ENCODE measurements around the gene OR1D5.
A peak's percentile ranks its signal among the peaks of the same experiment; 100 is the strongest.

OR1D5 gene

GRCh38 chr17:3024346-3024745 is 39.1 kb downstream of the OR1D5 start:
- DNase-seq (ENCODE audit: low read depth), result no peak
- TF ChIP-seq CTCF (IDR thresholded peaks at IDR 0.05; ENCODE audit: insufficient read depth, low read depth, low read length, missing control alignments), result no peak
- no peak overlapping the region for H3K4me3 ChIP-seq (ENCODE audit: low read length)

- H3K4me3 ChIP-seq (ENCODE audit: low read length), result no peak overlapping the region
- DNase-seq (ENCODE audit: low read depth), result no peak
- TF ChIP-seq CTCF (IDR thresholded peaks at IDR 0.05; ENCODE audit: insufficient read depth, low read depth, low read length, missing control alignments), result no peak
Observed at GRCh38 chr17:3022197-3022596, 41.2 kb downstream of the OR1D5 start.

- no peak for TF ChIP-seq CTCF (IDR thresholded peaks at IDR 0.05; ENCODE audit: insufficient read depth, low read depth, low read length, missing control alignments)
- no peak for DNase-seq (ENCODE audit: low read depth)
- no peak overlapping the region for H3K4me3 ChIP-seq (ENCODE audit: low read length)
Observed at GRCh38 chr17:3020381-3020780, 43.0 kb downstream of the OR1D5 start.

- no peak for DNase-seq (ENCODE audit: low read depth)
- no peak for TF ChIP-seq CTCF (IDR thresholded peaks at IDR 0.05; ENCODE audit: insufficient read depth, low read depth, low read length, missing control alignments)
Observed at GRCh38 chr17:3019761-3020160, 43.6 kb downstream of the OR1D5 start.

GRCh38 chr17:3017936-3018335 is 45.5 kb downstream of the OR1D5 start:
- no peak for DNase-seq (ENCODE audit: low read depth)
- H3K4me3 ChIP-seq (ENCODE audit: low read length), result no peak overlapping the region
- no peak for TF ChIP-seq CTCF (IDR thresholded peaks at IDR 0.05; ENCODE audit: insufficient read depth, low read depth, low read length, missing control alignments)

More at GRCh38 chr17:3019761-3020160, 43.6 kb downstream of the OR1D5 start:
- no peak overlapping the region for H3K4me3 ChIP-seq (ENCODE audit: low read length)

- TF ChIP-seq CTCF (IDR thresholded peaks at IDR 0.05; ENCODE audit: insufficient read depth, low read depth, low read length, missing control alignments), result no peak
- peak; percentile 33 for DNase-seq (ENCODE audit: low read depth)
- H3K4me3 ChIP-seq (ENCODE audit: low read length), result no peak overlapping the region
Observed at GRCh38 chr17:3015890-3016289, 47.5 kb downstream of the OR1D5 start.

DNA sequence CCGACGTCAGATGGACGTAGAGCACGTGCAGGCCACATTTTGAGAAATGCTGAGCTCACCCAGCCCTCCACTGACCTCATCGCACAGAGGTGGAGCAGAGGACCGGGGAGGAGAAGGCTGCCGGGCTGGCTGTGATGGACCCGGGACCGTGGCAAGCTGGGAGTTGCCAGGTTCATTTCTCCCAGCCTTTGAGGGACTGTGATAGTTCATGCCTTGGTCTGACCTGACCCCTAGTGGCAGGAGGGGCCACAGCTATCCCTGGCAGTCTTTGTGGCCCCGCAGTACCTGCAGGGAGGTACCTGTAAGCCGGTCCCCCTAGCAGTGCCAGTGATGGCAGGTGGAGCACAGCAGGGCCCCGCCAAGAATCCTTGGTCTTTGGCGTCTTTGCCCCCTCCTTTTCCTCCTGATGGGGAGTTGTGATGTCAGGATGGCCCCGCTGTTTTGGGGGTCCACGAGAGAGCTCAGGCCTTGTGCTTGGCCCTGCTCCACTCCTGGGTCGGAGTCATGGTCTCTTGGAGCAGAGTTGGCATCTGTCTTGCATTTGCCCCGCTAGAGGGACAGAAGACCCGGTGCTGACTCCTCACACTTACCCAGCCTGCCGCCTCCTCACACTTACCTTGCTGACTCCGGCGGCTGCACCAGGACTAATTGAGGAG is 50.4 kb downstream of the OR1D5 start:
- peak; percentile 59 for DNase-seq (ENCODE audit: low read depth)
- peak; percentile 68 for TF ChIP-seq CTCF (IDR thresholded peaks at IDR 0.05; ENCODE audit: insufficient read depth, low read depth, low read length, missing control alignments)
- no peak overlapping the region for H3K4me3 ChIP-seq (ENCODE audit: low read length)
